ENCODE results near the gene SKAP1.

The SKAP1 gene

DNA sequence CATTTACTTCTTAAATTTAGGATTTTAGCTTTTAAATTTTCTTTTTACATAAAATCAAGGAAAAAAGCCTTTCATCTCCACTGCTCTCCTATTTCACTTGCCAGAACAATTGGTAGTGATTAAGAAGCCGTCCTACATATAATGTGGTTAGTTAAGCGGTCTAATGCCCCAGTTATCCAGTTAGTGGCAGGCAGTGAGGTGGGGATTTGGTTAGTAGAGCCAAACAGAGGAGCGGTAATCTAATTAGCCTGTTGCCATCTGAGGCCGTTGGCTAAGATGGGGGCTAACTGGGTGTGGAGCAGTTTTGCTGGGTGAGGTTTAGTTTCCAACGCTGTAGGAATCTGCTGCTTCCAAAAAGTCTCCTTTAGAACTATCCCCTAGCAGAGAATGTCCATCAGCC lies 300.0 kb downstream of the SKAP1 start:
- DNase-seq: no peak

GRCh38 chr17:48128400-48128799 lies 301.6 kb downstream of the SKAP1 start:
- DNase-seq: no peak

- DNase-seq: no peak
Measured at GRCh38 chr17:48127371-48128051, 302.5 kb downstream of the SKAP1 start.

- DNase-seq: no peak
Measured at GRCh38 chr17:48126532-48126850, 303.5 kb downstream of the SKAP1 start.

- DNase-seq: no peak
Measured at GRCh38 chr17:48125829-48126531, 304.0 kb downstream of the SKAP1 start.

DNA sequence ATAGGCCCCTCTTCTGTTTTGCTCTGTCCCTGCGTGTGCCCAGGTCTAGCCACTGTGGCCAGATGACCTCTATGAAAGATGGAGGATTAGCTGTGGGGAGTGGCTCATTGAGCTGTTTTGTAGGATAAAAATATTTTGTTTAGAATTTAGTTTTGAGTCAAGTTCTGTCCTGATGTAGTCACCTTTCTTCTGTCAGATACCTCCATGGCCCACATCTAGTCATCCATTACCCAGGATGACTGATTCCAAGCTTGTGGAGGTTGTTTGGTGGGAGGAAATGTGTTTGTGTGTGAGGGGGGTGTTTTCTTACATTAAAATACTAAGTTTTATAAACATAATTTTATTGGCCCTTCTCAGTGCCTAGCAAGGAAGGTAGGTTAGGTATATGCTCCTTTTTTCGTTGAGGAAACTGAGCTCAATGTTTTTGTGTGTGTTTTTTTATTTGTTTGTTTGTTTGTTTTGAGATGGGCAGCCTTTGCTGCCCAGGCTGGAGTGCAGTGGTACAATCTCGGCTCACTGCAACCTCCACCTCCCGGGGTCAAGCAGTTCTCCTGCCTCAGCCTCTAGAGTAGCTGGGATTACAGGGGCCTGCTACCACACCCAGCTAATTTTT lies 306.1 kb downstream of the SKAP1 start:
- no peak for DNase-seq

GRCh38 chr17:48123111-48123510 lies 306.9 kb downstream of the SKAP1 start:
- no peak for DNase-seq

- no peak for DNase-seq
Measured at GRCh38 chr17:48122665-48123045, 307.4 kb downstream of the SKAP1 start.

- DNase-seq: no peak
Measured at GRCh38 chr17:48121923-48122664, 307.9 kb downstream of the SKAP1 start.

DNA sequence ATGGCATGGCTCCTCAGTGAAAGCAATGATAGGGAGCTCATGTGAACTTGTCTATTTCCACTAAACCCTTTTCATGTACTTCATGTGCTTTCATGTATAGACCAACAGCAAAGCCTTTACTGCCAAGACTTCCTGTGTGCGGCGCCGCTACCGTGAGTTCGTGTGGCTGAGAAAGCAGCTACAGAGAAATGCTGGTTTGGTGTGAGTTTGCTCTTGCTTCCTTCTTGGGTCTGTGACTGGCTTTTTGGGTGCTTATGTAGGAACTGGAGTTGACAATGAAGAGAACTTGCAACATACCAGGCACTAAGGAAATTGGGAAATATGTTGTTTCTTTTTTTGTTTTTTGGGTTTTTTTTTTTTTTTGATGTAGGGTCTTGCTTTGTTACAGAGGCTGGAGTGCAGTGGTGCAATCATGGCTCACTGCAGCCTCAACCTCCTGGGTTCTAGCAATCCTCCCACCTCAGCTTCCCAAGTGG lies 316.8 kb downstream of the SKAP1 start:
- peak; percentile 57 for DNase-seq

DNA sequence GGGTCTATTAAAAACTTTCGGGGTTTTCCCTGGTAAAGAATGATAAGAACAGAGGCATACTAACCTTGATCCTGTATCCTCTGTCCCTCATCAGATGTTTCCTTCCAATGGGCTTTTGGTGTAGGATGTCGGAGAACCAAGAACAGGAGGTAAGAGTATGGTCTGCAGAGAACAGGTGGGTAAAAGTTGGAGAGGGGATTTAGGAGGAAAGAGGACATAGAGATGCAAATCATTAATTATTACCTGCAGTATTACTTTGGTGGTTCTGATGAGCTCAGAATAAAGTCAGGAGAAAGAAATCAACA lies 318.1 kb downstream of the SKAP1 start:
- DNase-seq: no peak

- no peak for DNase-seq
Measured at GRCh38 chr17:48110761-48111160, 319.3 kb downstream of the SKAP1 start.

GRCh38 chr17:48107137-48108055 lies 322.6 kb downstream of the SKAP1 start, which contains the start of gene SNX11:
TSS of gene SNX11 (plus strand) at chr17:48107766. CDS start at chr17:48112044, 4,278 bp downstream.
- peak; percentile 93 for DNase-seq

DNA sequence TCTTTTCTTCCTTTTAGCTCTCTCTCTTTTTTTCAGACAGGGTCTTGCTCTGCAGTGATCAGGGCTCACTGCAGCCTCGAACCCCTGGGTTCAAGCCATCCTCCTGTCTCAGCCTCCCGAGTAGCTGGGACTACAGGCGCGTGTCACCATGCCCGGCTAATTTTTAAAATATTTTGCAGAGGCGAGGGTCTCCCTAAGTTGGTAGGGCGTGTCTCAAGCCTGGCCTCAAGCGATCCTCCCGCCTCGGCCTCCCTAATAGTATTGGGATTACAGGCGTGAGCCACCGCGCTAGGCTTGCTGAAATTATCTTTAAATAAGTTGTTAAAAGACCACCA lies 323.2 kb downstream of the SKAP1 start:
- no peak for DNase-seq

DNA sequence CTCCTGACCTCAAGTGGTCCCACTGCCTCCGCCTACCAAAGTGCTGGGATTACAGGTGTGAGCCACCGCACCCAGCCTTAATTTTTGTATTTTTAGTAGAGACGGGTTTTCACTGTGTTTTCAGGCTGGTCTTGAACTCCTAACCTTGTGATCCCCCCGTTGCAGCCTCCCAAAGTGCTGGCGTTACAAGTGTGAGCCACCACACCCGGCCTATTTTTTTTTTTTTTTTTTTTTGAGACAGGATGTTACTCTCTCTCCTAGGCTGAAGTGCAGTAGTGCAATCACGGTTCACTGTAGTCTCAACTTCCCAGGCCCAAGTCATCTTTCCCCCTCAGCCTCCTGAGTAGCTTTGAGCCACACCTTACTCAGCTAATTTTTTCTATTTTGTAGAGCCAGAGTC lies 325.6 kb downstream of the SKAP1 start:
- no peak for DNase-seq

DNA sequence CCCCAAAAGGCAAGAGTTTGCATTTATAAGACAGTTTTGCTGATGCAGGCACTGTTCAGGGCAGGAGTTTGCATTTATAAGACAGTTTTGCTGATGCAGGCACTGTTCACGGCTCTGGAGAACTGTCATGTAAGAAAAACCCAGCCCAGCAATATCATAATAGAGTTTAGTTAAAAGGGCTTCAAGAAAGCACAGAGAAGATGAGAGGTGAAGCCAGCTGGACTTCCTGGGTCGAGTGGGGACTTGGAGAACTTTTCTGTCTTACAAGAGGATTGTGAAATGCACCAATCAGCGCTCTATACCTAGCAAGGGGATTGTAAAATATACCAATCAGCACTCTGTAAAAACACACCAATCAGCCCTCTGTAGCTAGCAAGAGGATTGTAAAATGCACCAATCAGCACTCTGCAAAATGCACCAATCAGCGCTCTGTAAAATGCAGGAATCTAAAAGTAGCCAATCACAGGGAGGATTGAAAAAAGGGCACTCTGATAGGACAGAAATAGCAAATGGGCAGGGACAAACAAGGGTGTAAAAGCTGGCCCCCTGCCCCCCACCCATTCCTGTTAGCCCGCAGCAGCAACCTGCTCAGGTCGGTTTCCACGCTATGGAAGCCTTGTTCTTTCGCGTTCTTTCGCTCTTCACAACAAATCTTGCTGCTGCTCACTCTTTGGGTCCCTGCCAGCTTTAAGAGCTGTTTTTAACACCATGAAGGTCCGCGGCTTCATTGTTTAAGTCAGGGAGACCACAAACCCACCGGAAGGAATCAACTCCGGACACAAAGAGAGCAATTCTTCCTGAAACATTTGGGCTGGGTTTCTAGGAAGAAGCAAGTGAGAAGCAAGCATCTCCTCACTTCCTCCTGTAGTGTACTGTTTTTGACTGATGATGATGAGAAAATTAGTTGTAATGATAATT lies 327.0 kb downstream of the SKAP1 start:
- peak; percentile 56 for DNase-seq

DNA sequence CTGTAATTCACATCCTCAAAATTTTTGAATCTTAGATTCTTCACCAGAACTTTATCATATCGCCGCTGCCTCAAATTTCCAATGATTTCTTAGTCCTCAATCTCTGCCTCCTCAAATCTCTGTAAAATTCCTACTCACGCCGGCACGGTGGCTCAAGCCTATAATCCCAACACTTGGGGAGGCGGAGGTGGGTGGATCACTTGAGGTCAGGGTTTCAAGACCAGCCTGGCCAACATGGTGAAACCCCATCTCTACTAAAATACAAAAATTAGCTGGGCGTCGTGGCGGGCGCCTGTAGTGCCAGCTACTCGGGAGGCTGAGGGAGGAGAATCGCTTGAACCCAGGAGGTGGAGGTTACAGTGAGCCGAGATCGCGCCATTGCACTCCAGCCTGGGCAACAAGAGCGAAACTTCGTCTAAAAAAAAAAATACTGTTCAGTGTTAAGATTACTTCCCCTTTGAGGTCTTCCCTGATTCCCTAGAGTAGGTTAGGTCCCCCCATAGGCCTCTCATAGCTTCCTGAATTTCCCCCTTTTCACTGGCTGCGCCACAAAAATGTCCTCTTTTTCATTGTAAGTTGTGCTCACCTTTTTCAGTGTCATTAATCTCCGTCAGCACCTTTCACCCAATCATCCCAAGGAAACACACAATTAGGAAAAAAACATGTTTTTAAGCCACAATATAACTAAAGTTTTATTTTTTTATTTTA lies 327.8 kb downstream of the SKAP1 start:
- no peak for DNase-seq

DNA sequence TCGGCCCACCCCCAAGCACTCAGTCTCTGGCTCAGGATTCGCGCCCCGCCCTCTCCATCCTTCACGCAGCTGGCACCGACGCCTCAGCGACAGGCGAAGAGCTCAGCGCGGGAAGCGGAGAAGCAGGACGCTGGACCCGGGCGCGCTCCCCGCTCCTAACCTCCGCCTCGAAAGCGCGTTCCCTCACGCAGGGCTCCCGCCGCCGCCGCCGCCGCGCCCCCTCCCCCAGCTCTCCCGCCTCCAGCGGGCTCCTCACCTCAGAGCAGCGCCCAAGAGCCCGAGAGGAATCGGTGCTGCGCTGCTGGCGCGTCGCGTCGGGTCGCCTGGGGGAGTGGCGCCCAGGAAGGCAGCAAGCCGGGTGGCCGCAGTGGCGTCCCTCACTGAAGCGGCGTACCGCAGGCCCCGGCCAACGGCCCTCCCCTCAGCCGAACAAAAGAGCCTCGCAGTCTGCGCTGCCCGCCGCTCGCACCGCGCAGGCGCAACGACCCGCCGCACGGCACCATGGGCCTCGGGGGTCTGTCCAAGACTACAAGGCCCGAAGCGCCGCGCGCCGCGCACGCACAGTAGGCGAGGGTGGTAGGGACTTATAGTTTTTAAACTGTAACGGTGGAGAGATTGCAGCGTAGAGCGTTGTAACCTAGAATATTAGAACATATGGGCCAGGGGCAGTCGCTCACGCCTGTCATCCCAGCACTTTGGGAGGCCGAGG lies 328.8 kb downstream of the SKAP1 start, which contains the start of gene CBX1:
Gene CBX1 (minus strand): TSS at position 467 of the 709 bp plus-strand sequence. CDS start 24,474 bp downstream, outside the sequence.
- DNase-seq: peak; percentile 95

GRCh38 chr17:48100591-48101011 lies 329.4 kb downstream of the SKAP1 start:
- no peak for DNase-seq

- no peak for DNase-seq
Measured at GRCh38 chr17:48100160-48100559, 329.9 kb downstream of the SKAP1 start.
